Activated T-helper 2 cell treated with anti-CD3 and anti-CD28 coated beads, Interferon-gamma antibody, Interleukin-2, Interleukin-4, amounts not matched to agents 10 μg/mL and 5 μg/mL and 100 μg/mL, durations not matched to agents 14 hours and 24 hours and 36 hours (primary cell): ENCODE results near the gene INPP5E. TPM values are rescaled to one million over a fixed set of nuclear protein-coding genes. Genes with fewer than 3 reads are reported as not detected.
"Not testable (repeated sequence)": the region's sequence is repeated elsewhere in the genome, so short reads cannot be mapped to it uniquely, and the experiment has no call there.

Source experiments
- DNase-seq: peaks from one replicate; pipeline ENCODE4 v3.0.0; 2021; ENCODE audit warnings: low spot score
- H3K27ac Mint-ChIP-seq: one replicate; pipeline ENCODE4 v1.8.0; 2021; ENCODE audit warnings: mixed read lengths
- H3K27me3 Mint-ChIP-seq: one replicate; pipeline ENCODE4 v1.8.0; 2021; ENCODE audit warnings: low read depth, mixed read lengths
- H3K36me3 Mint-ChIP-seq: one replicate; pipeline ENCODE4 v1.8.0; 2021; ENCODE audit warnings: low read depth, mixed read lengths
- H3K4me1 Mint-ChIP-seq: one replicate; pipeline ENCODE4 v1.8.0; 2021; ENCODE audit warnings: low read depth, mixed read lengths
- H3K4me3 Mint-ChIP-seq: one replicate; pipeline ENCODE4 v1.8.0; 2021; ENCODE audit warnings: low read depth, mild to moderate bottlenecking, moderate library complexity, mixed read lengths
- H3K9me3 Mint-ChIP-seq: one replicate; pipeline ENCODE4 v1.8.0; 2021; ENCODE audit warnings: mixed read lengths
- intact Hi-C: fragments of 100-400 bp; cut with micrococcal nuclease; formaldehyde crosslinking; loops from one replicate; pipeline ENCODE4 v1.15.1; 2023
- total RNA-seq: library from RNA; stranded (reverse); gene quantifications from 2 replicates; pipeline ENCODE4 v1.2.3, GENCODE V29; 2022

Gene INPP5E
- total RNA-seq, 1 donor from 2014 or later, result 21.8 TPM

GRCh38 chr9:136412962-136413361 is 26.7 kb downstream of the INPP5E start:
- intact Hi-C loops, result no loop called here
- H3K27me3 Mint-ChIP-seq, result no peaks in the 10 kb centered on the region
- peaks cover 76% of the 10 kb centered on the region for H3K36me3 Mint-ChIP-seq
- H3K9me3 Mint-ChIP-seq, result no peaks in the 10 kb centered on the region
- H3K4me1 Mint-ChIP-seq, result peaks cover 29% of the 10 kb centered on the region
- no peak overlapping the region for H3K4me3 Mint-ChIP-seq
- no peak for DNase-seq
- H3K27ac Mint-ChIP-seq, result no peak overlapping the region

GRCh38 chr9:136411378-136411777 is 28.3 kb downstream of the INPP5E start:
- Mint-ChIP-seq H3K27ac (peak overlapping the region; percentile 86), H3K36me3 (peaks cover 75% of the 10 kb centered on the region), H3K4me1 (peaks cover 32% of the 10 kb centered on the region), H3K4me3 (peak overlapping the region; percentile 95), H3K27me3 (no peaks in the 10 kb centered on the region), H3K9me3 (no peaks in the 10 kb centered on the region)
- DNase-seq, result no peak
- intact Hi-C loops, result loop anchor here (2.0 kb wide), 1 partner anchor 71 kb away; the partner anchor contains the start of gene SEC16A

GRCh38 chr9:136410500-136411287 is 29.0 kb downstream of the INPP5E start, which contains the start of the genes ENTR1 and PMPCA:
ENTR1 (minus strand) TSS chr9:136410614; CDS start chr9:136410397, 217 bp downstream.
PMPCA (plus strand) TSS chr9:136410658; CDS start chr9:136410669, 11 bp downstream.
- intact Hi-C loops, result loop anchor here (1.0 to 2.0 kb wide), 2 partner anchors 10 to 72 kb away; partner anchors contain the start of genes SEC16A and SNAPC4
- H3K36me3 Mint-ChIP-seq, result peaks cover 73% of the 10 kb centered on the region
- peak; percentile 93 for DNase-seq
- no peaks in the 10 kb centered on the region for H3K9me3 Mint-ChIP-seq
- H3K4me1 Mint-ChIP-seq, result peaks cover 35% of the 10 kb centered on the region
- peak within 1 kb of the TSS; percentile 95 for H3K27ac Mint-ChIP-seq
- peak within 1 kb of the TSS; percentile 95 for H3K4me3 Mint-ChIP-seq
- H3K27me3 Mint-ChIP-seq, result no peaks in the 10 kb centered on the region

GRCh38 chr9:136409557-136410455 is 29.8 kb downstream of the INPP5E start:
- DNase-seq, result peak; percentile 32
- Mint-ChIP-seq H3K4me3 (peak overlapping the region; percentile 92), H3K36me3 (peaks cover 78% of the 10 kb centered on the region), H3K9me3 (no peaks in the 10 kb centered on the region), H3K4me1 (peaks cover 39% of the 10 kb centered on the region), H3K27ac (peak overlapping the region; percentile 95), H3K27me3 (no peaks in the 10 kb centered on the region)
- intact Hi-C loops, result loop anchor here (1.0 to 10.0 kb wide), 5 partner anchors 10 to 295 kb away; partner anchors contain the start of genes GPSM1, SEC16A, SNAPC4 and TMEM250

- H3K4me1 Mint-ChIP-seq, result peaks cover 54% of the 10 kb centered on the region
- DNase-seq, result no peak
- H3K36me3 Mint-ChIP-seq, result peaks cover 76% of the 10 kb centered on the region
- intact Hi-C loops, result loop anchor here (10.0 kb wide), 3 partner anchors 83 to 293 kb away; partner anchors contain the start of genes GPSM1 and TMEM250
- H3K27me3 Mint-ChIP-seq, result no peaks in the 10 kb centered on the region
- H3K4me3 Mint-ChIP-seq, result peak overlapping the region; percentile 11
- H3K27ac Mint-ChIP-seq, result no peak overlapping the region
- no peaks in the 10 kb centered on the region for H3K9me3 Mint-ChIP-seq
Observed at GRCh38 chr9:136407911-136408310, 31.7 kb downstream of the INPP5E start.

- H3K4me3 Mint-ChIP-seq, H3K27me3 Mint-ChIP-seq, H3K27ac Mint-ChIP-seq, DNase-seq, H3K9me3 Mint-ChIP-seq: not testable (repeated sequence)
- Mint-ChIP-seq H3K36me3 (peaks cover 77% of the 10 kb centered on the region), H3K4me1 (peaks cover 50% of the 10 kb centered on the region)
- intact Hi-C loops, result loop anchor here (10.0 kb wide), 3 partner anchors 82 to 292 kb away; partner anchors contain the start of genes GPSM1 and TMEM250
Observed at GRCh38 chr9:136407061-136407460, 32.6 kb downstream of the INPP5E start.

- intact Hi-C loops, result loop anchor here (10.0 kb wide), 3 partner anchors 81 to 291 kb away; partner anchors contain the start of genes GPSM1 and TMEM250
- not testable (repeated sequence) for H3K27me3 Mint-ChIP-seq, H3K4me3 Mint-ChIP-seq
Observed at GRCh38 chr9:136405904-136406303, 33.7 kb downstream of the INPP5E start.

GRCh38 chr9:136405481-136405880 is 34.2 kb downstream of the INPP5E start:
- Mint-ChIP-seq H3K36me3 (peaks cover 75% of the 10 kb centered on the region), H3K27ac (no peak overlapping the region), H3K4me1 (peaks cover 42% of the 10 kb centered on the region), H3K9me3 (no peaks in the 10 kb centered on the region), H3K27me3 (no peaks in the 10 kb centered on the region), H3K4me3 (no peak overlapping the region)
- intact Hi-C loops, result loop anchor here (10.0 kb wide), 3 partner anchors 81 to 291 kb away; partner anchors contain the start of genes GPSM1 and TMEM250
- no peak for DNase-seq

More at GRCh38 chr9:136405904-136406303, 33.7 kb downstream of the INPP5E start:
- H3K27ac Mint-ChIP-seq, DNase-seq, H3K9me3 Mint-ChIP-seq: not testable (repeated sequence)
- H3K4me1 Mint-ChIP-seq, result peaks cover 42% of the 10 kb centered on the region
- peaks cover 75% of the 10 kb centered on the region for H3K36me3 Mint-ChIP-seq

GRCh38 chr9:136404801-136405136 is 34.9 kb downstream of the INPP5E start:
- H3K36me3 Mint-ChIP-seq, result peaks cover 72% of the 10 kb centered on the region
- peak overlapping the region; percentile 86 for H3K27ac Mint-ChIP-seq
- H3K27me3 Mint-ChIP-seq, result no peaks in the 10 kb centered on the region
- peaks cover 40% of the 10 kb centered on the region for H3K4me1 Mint-ChIP-seq
- intact Hi-C loops, result loop anchor here (5.0 to 10.0 kb wide), 4 partner anchors 78 to 290 kb away; partner anchors contain the start of genes GPSM1, SEC16A and TMEM250
- peak overlapping the region; percentile 22 for H3K4me3 Mint-ChIP-seq
- DNase-seq, result no peak
- H3K9me3 Mint-ChIP-seq, result no peaks in the 10 kb centered on the region

- Mint-ChIP-seq H3K27me3 (no peaks in the 10 kb centered on the region), H3K4me3 (peak overlapping the region; percentile 56), H3K9me3 (no peaks in the 10 kb centered on the region), H3K36me3 (peaks cover 69% of the 10 kb centered on the region), H3K27ac (peak overlapping the region; percentile 86), H3K4me1 (peaks cover 36% of the 10 kb centered on the region)
- intact Hi-C loops, result loop anchor here (2.0 to 10.0 kb wide), 5 partner anchors 19 to 289 kb away; partner anchors contain the start of genes GPSM1, SEC16A and TMEM250
- no peak for DNase-seq
Observed at GRCh38 chr9:136403915-136404800, 35.5 kb downstream of the INPP5E start.

- peak overlapping the region; percentile 56 for H3K4me3 Mint-ChIP-seq
- no peaks in the 10 kb centered on the region for H3K27me3 Mint-ChIP-seq
- peak overlapping the region; percentile 86 for H3K27ac Mint-ChIP-seq
- H3K9me3 Mint-ChIP-seq, result no peaks in the 10 kb centered on the region
- H3K36me3 Mint-ChIP-seq, result peaks cover 70% of the 10 kb centered on the region
- H3K4me1 Mint-ChIP-seq, result peaks cover 37% of the 10 kb centered on the region
- intact Hi-C loops, result loop anchor here (2.0 to 10.0 kb wide), 5 partner anchors 19 to 289 kb away; partner anchors contain the start of genes GPSM1, SEC16A and TMEM250
- peak; percentile 64 for DNase-seq
Observed at GRCh38 chr9:136403538-136403914, 36.1 kb downstream of the INPP5E start.
